Neural cell (in vitro differentiated cells): Measurements from ENCODE around the gene PLEKHM1.

Experiments used
- EP300 ChIP-seq: fragments of 450-650 bp; conservative IDR thresholded peaks from 2 replicates; pipeline ENCODE4 v1.6.1; 2014; ENCODE audit warnings: antibody characterized with exemption, mild to moderate bottlenecking, moderate library complexity; ENCODE audit not compliant: poor library complexity, severe bottlenecking
- EZH2 ChIP-seq: fragments of 200-600, 300-800 bp; shearing (Covaris generic), sonication (generic); IDR thresholded peaks from 2 replicates; pipeline ENCODE4 v1.6.1; 2014; ENCODE audit warnings: antibody characterized with exemption, low read length, borderline replicate concordance, mild to moderate bottlenecking; ENCODE audit not compliant: insufficient read depth, poor library complexity, severe bottlenecking
- RAD21 ChIP-seq: fragments of 450-650 bp; conservative IDR thresholded peaks from 2 replicates; pipeline ENCODE4 v1.6.1; 2014; ENCODE audit warnings: antibody characterized with exemption, mild to moderate bottlenecking, moderate library complexity
- TAF1 ChIP-seq: IDR thresholded peaks from 2 replicates; pipeline ENCODE4 v1.6.1; 2012; ENCODE audit warnings: low read depth
- TF ChIP-seq, protein P1 (sequence below): IDR thresholded peaks from 2 replicates; pipeline ENCODE4 v1.6.1; 2012; ENCODE audit warnings: borderline replicate concordance
- TF ChIP-seq, protein P2 (sequence below): fragments of 450-650 bp; IDR thresholded peaks from 2 replicates; pipeline ENCODE4 v1.5.1; 2014; ENCODE audit warnings: antibody characterized with exemption, mild to moderate bottlenecking, moderate library complexity; ENCODE audit not compliant: poor library complexity, severe bottlenecking

DNA sequence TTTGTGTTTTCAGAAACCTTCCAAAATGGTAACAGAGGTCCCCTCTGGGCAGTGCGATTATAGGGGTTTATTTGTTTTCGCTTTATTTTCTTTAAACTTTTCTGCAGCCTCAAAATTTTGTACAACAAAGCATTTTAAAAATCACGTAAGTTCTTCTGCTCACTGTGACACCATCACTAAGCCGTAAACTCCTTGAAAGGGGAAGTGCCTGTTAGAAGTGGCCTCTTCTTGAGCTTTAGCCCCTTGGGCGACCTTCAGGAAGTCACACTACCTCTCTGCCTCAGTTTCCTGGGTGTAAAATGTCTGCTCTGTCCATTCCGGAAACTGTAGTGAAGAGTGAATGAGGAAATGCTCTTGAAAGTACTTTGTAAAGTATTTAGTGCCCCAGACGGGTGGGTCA lies 84.4 kb downstream of the PLEKHM1 start:
- TF ChIP-seq, protein P1, sequence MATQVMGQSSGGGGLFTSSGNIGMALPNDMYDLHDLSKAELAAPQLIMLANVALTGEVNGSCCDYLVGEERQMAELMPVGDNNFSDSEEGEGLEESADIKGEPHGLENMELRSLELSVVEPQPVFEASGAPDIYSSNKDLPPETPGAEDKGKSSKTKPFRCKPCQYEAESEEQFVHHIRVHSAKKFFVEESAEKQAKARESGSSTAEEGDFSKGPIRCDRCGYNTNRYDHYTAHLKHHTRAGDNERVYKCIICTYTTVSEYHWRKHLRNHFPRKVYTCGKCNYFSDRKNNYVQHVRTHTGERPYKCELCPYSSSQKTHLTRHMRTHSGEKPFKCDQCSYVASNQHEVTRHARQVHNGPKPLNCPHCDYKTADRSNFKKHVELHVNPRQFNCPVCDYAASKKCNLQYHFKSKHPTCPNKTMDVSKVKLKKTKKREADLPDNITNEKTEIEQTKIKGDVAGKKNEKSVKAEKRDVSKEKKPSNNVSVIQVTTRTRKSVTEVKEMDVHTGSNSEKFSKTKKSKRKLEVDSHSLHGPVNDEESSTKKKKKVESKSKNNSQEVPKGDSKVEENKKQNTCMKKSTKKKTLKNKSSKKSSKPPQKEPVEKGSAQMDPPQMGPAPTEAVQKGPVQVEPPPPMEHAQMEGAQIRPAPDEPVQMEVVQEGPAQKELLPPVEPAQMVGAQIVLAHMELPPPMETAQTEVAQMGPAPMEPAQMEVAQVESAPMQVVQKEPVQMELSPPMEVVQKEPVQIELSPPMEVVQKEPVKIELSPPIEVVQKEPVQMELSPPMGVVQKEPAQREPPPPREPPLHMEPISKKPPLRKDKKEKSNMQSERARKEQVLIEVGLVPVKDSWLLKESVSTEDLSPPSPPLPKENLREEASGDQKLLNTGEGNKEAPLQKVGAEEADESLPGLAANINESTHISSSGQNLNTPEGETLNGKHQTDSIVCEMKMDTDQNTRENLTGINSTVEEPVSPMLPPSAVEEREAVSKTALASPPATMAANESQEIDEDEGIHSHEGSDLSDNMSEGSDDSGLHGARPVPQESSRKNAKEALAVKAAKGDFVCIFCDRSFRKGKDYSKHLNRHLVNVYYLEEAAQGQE, result no peak
- TF ChIP-seq, protein P2, sequence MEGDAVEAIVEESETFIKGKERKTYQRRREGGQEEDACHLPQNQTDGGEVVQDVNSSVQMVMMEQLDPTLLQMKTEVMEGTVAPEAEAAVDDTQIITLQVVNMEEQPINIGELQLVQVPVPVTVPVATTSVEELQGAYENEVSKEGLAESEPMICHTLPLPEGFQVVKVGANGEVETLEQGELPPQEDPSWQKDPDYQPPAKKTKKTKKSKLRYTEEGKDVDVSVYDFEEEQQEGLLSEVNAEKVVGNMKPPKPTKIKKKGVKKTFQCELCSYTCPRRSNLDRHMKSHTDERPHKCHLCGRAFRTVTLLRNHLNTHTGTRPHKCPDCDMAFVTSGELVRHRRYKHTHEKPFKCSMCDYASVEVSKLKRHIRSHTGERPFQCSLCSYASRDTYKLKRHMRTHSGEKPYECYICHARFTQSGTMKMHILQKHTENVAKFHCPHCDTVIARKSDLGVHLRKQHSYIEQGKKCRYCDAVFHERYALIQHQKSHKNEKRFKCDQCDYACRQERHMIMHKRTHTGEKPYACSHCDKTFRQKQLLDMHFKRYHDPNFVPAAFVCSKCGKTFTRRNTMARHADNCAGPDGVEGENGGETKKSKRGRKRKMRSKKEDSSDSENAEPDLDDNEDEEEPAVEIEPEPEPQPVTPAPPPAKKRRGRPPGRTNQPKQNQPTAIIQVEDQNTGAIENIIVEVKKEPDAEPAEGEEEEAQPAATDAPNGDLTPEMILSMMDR, result no peak
- TF ChIP-seq EZH2 (no peak), EP300 (no peak), RAD21 (no peak), TAF1 (no peak)
